ENCODE measurements around the gene DPF1.

DNA sequence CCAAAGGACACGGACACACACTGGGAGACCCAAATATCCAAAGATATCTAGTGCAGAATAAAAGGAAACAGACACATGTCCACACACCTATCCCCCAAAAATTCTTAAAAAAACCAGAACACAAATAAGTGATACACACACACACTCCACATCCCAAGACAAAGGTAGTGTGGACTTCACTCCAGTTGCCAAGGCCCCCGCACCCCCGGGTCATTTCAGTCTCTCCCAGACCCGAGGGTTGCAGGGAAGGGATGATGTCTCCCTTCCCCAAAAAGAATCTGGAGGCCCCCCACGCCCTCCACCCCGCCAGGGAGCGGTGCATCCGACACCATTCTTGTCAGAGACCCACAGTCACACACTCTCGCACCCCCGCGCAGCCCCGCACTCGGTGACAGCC lies 407 bp downstream of the DPF1 start:
- TF ChIP-seq CTCF (IDR thresholded peaks at IDR 0.05) (no peak), EZH2 (IDR thresholded peaks at IDR 0.05) (no peak)

Measured in neural progenitor cell (in vitro differentiated cells).